Liver (tissue), 3 donors: ENCODE data around the gene KLF11.

Experiments used
- CTCF ChIP-seq: fragments of 150-350 bp; IDR thresholded peaks from 2 replicates; pipeline ENCODE4 v1.5.1; 2017; ENCODE audit warnings: improper control_type of control experiment, low read depth, low read length; ENCODE audit not compliant: missing input control
- GABPA ChIP-seq, 2 donors: IDR thresholded peaks in 1 of 2; conservative IDR thresholded peaks in 1 of 2; 2 replicates each; pipeline ENCODE4 v1.6.1; 2016; ENCODE audit warnings: antibody characterized with exemption in 2 of 2, mild to moderate bottlenecking in 1 of 2, moderate library complexity in 1 of 2
- JUND ChIP-seq, 2 donors: IDR thresholded peaks; 2 replicates each; pipeline ENCODE4 v1.6.1; 2016; ENCODE audit warnings: antibody characterized with exemption in 2 of 2
- RAD21 ChIP-seq, 2 donors: IDR thresholded peaks; 2 replicates each; pipeline ENCODE4 v1.6.1; 2016; ENCODE audit warnings: antibody characterized with exemption in 2 of 2, mild to moderate bottlenecking in 2 of 2
- TAF1 ChIP-seq: conservative IDR thresholded peaks from 2 replicates; pipeline ENCODE4 v1.6.1; 2016; ENCODE audit warnings: antibody characterized with exemption, mild to moderate bottlenecking
- donor health status: healthy.
- donor health status: healthy.

GRCh38 chr2:10041711-10042110 lies 1.6 kb upstream of the KLF11 start:
- TF ChIP-seq CTCF (no peak), TAF1 (no peak), JUND (IDR thresholded peaks at IDR 0.05) (no peak), GABPA (IDR thresholded peaks at IDR 0.05 in 1 of 2, conservative IDR thresholded peaks at IDR 0.05 in 1 of 2) (no peak), RAD21 (IDR thresholded peaks at IDR 0.05) (no peak)
